ENCODE data around the gene SNTB2.

DNA sequence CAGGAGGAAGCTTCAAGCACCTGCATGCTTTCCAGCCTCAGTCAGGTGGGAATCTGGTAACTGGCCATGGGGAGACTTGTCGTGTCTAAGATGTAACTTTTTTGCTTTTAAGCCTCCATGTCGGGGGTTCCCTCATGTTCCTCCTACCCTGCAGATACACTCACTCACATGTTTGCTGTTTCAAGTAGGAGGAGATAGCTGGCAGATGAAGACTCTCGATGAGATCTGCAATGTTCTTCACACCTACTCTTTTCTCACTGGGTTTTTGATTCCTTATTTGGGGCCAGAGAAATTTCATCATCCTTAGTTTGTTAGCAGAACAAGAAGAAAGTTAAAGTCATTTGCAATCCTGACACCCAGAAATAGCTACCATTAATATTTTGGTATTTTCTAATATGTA is 29.8 kb upstream of the SNTB2 start:
- TF ChIP-seq, protein P1, sequence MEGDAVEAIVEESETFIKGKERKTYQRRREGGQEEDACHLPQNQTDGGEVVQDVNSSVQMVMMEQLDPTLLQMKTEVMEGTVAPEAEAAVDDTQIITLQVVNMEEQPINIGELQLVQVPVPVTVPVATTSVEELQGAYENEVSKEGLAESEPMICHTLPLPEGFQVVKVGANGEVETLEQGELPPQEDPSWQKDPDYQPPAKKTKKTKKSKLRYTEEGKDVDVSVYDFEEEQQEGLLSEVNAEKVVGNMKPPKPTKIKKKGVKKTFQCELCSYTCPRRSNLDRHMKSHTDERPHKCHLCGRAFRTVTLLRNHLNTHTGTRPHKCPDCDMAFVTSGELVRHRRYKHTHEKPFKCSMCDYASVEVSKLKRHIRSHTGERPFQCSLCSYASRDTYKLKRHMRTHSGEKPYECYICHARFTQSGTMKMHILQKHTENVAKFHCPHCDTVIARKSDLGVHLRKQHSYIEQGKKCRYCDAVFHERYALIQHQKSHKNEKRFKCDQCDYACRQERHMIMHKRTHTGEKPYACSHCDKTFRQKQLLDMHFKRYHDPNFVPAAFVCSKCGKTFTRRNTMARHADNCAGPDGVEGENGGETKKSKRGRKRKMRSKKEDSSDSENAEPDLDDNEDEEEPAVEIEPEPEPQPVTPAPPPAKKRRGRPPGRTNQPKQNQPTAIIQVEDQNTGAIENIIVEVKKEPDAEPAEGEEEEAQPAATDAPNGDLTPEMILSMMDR (IDR thresholded peaks at IDR 0.05): no peak
- TF ChIP-seq POLR2A (IDR thresholded peaks at IDR 0.05) (no peak), POLR2AphosphoS5 (IDR thresholded peaks at IDR 0.05) (no peak), EP300 (IDR thresholded peaks at IDR 0.05) (no peak)
